ENCODE data around the gene SLC27A5.
"Not testable (repeated sequence)": the region's sequence is repeated elsewhere in the genome, so short reads cannot be mapped to it uniquely, and the experiment has no call there.

The SLC27A5 gene

DNA sequence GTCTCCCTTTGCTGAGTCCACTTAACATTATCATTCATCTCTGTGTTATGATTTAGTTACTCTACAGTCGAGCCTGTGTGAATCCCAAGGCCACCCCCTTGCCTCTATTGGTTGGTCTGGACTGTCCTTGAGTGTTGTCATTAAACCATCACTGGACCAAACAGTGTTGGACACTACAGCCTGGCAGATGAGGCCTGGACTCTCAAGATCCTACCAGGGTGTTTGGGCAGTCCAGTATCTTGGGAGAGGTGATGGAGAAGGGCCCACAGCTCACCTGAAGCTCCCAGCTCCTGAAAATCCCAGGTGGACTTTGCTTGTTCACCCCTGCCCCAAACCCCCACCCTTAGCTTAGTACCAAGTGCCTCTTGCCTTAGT lies 39.3 kb upstream of the SLC27A5 start:
- in situ Hi-C loops (cut with HindIII; ENCODE audit: low sequenced_read_pairs), result no loop called here

GRCh38 chr19:58550362-58551122 lies 38.8 kb upstream of the SLC27A5 start:
- in situ Hi-C loops (cut with HindIII; ENCODE audit: low sequenced_read_pairs), result no loop called here

- in situ Hi-C loops (cut with HindIII; ENCODE audit: low sequenced_read_pairs), result no loop called here
Measured at GRCh38 chr19:58549664-58550361, 38.0 kb upstream of the SLC27A5 start.

DNA sequence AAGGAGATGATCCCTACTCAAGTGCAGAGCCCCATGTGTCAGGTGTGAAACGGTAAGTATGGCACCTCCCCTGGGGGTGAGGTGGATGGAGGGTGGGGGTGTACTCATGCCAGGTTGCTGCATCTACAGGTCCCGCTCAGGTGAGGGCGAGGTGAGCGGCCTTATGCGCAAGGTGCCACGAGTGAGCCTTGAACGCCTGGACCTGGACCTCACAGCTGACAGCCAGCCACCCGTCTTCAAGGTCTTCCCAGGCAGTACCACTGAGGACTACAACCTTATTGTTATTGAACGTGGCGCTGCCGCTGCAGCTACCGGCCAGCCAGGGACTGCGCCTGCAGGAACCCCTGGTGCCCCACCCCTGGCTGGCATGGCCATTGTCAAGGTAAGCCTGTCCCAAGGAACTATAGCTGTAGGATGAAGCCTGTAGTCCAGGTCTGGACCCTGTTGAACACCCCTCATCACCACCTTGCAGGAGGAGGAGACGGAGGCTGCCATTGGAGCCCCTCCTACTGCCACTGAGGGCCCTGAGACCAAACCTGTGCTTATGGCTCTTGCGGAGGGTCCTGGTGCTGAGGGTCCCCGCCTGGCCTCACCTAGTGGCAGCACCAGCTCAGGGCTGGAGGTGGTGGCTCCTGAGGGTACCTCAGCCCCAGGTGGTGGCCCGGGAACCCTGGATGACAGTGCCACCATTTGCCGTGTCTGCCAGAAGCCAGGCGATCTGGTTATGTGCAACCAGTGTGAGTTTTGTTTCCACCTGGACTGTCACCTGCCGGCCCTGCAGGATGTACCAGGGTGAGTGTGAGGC lies 37.3 kb upstream of the SLC27A5 start:
- in situ Hi-C loops (cut with HindIII; ENCODE audit: low sequenced_read_pairs), result no loop called here

GRCh38 chr19:58547323-58548312 lies 35.8 kb upstream of the SLC27A5 start:
- in situ Hi-C loops (cut with HindIII; ENCODE audit: low sequenced_read_pairs), result no loop called here

DNA sequence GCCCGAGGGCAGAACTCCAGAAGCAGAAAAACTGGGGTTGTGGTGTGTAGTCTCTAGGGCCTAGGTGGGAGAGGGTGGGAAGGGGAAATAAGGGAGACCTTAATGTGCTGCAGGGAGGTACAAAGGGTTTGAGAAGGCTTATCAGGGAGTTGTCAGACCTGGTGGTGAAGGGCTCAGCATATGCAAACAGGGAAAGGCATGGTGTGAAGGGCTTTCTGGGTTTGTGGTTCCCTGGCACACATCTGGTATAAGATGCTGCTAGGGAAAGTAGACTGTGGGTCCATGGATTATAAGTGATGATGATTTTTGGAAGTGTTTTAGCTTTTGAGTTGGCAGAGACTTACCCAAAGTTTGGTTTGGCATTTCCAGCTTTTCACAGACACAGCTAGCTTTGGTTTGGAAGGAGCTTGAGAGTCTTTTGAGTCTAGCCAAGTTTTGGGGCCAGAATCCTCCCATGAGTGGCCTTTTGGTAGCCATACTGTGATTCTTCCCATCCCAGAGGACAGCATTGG lies 34.3 kb upstream of the SLC27A5 start:
- in situ Hi-C loops (cut with HindIII; ENCODE audit: low sequenced_read_pairs), result no loop called here

- in situ Hi-C loops (cut with HindIII; ENCODE audit: low sequenced_read_pairs), result no loop called here
Measured at GRCh38 chr19:58545286-58546018, 33.7 kb upstream of the SLC27A5 start.

- in situ Hi-C loops (cut with HindIII; ENCODE audit: low sequenced_read_pairs), result no loop called here
Measured at GRCh38 chr19:58544591-58545285, 32.9 kb upstream of the SLC27A5 start.

- in situ Hi-C loops (cut with HindIII; ENCODE audit: low sequenced_read_pairs), result no loop called here
Measured at GRCh38 chr19:58543826-58544590, 32.2 kb upstream of the SLC27A5 start, which contains the start of gene TRIM28. TRIM28 (plus strand) TSS chr19:58544064; CDS start chr19:58544758, 694 bp downstream.

DNA sequence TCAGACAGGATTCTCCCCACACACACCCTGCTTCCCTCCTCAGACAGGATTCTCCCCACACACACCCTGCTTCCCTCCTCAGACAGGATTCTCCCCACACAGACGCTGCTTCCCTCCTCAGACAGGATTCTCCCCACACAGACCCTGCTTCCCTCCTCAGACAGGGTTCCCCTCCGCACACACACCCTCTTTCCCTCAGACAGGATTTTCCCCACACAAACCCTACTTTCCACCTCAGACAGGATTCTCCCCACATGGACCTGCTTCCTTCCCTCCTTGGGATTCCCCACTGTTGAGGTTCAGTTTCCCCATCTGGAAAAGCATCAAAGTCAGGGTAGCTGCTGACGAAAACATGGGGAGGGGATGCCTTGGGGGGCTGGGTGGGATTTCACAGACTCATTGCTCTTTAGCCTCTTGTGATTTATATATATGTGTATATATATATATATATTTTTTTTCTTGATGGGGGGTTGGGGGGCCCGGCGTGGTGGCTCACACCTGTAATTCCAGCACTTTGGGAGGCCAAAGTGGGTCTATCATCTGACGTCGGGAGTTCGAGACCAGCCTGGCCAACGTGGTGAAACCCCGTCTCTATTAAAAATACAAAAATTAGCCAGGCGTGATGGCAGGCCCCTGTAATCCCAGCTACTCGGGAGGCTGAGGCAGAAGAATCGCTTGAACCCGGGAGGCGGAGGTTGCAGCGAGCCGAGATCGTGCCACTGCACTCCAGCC lies 31.0 kb upstream of the SLC27A5 start:
- in situ Hi-C loops (cut with HindIII; ENCODE audit: low sequenced_read_pairs), result not testable (repeated sequence)

DNA sequence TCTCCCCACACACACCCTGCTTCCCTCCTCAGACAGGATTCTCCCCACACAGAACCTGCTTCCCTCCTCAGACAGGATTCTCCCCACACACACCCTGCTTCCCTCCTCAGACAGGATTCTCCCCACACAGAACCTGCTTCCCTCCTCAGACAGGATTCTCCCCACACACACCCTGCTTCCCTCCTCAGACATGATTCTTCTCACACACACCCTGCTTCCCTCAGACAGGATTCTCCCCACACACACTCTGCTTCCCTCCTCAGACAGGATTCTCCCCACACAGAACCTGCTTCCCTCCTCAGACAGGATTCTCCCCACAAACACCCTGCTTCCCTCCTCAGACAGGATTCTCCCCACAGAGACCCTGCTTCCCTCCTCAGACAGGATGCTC lies 27.4 kb upstream of the SLC27A5 start:
- in situ Hi-C loops (cut with HindIII; ENCODE audit: low sequenced_read_pairs), result not testable (repeated sequence)

- in situ Hi-C loops (cut with HindIII; ENCODE audit: low sequenced_read_pairs), result no loop called here
Measured at GRCh38 chr19:58538257-58539168, 26.7 kb upstream of the SLC27A5 start.

DNA sequence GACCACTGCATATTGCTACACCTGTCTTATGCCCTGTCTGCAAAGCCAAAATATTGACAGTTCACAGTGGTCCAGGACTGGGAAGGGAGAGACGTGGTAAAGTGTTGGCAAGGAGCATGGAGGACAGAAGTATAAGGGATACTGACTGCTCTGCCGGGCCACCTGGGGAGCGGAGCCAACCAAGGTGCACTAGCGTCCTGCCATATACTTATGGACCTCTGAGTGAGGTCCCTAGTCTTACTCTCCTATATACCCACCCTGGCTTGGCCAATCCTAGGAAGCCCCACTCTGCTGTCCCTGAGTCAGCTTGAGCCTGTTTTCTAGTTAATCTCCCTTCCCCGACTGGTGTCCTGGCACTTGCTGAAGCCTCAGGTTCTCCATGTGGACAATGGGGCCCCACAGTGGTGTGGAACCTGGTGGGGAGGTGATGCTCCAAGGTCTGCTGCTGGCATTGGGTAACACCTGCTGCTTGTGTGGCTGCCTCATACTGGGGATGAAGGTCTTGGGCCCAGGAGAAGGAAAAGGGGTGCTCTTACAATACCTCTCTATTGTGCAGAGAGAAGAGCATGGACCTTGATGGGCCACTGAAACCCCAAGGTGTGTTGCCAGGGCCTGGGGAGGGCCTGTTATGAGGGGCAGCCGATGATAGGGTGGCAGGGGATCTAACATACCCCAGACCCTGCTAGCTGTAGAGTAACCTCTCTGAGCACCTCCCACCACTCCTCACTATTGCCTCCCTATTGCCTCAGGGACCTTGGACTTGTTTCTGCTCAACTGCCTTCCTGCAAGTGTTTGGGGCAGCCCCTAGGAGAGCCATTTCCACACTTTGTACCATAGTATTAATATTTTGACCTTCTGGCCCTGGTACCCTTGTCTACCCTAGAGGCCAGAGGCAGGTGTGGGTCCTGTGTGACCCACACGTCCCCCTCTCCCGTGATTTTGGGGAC lies 25.3 kb upstream of the SLC27A5 start:
- in situ Hi-C loops (cut with HindIII; ENCODE audit: low sequenced_read_pairs), result no loop called here

DNA sequence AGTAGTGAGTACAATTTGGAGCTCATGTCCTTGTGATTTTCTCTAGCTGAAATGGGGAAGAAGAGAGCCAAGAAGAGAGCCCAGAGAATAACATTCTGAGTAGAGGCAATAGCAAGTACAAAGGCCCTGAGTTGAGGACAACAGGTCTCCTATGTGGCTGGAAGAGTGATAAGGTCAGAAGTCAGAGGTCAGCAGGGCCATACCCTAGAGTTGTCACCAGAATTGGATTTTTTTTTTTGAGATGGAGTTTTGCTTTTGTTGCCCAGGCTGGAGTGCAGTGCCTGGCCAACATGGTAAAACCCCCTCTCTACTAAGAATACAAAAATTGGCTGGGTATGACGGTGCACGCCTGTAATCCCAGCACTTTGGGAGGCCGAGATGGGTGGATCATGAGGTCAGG lies 24.1 kb upstream of the SLC27A5 start:
- in situ Hi-C loops (cut with HindIII; ENCODE audit: low sequenced_read_pairs), result no loop called here

All from endothelial cell of hepatic sinusoid (primary cell).